Right lobe of liver (tissue), 6 donors: ENCODE measurements around the gene RHOT2. TPM values are rescaled to one million over a fixed set of nuclear protein-coding genes. Genes with fewer than 3 reads are reported as not detected.

Experiments
- ATAC-seq, 4 donors: fragments of 200-7000 bp; cut with Tn5 transposase; one replicate each; pipeline ENCODE4 v1.9.1; 2020; ENCODE audit warnings: mild to moderate bottlenecking in 4 of 4, moderate library complexity in 4 of 4
- DNase-seq, 3 donors: peaks; one replicate each; pipeline ENCODE4 v3.0.0-alpha.2; 2020
- H3K27ac ChIP-seq, 3 donors: fragments of 200-600 bp; one replicate each; pipeline ENCODE4 v1.8.0; 2022
- H3K27me3 ChIP-seq, 2 donors: fragments of 200-600 bp; one replicate each; pipeline ENCODE4 v1.8.0; 2022
- H3K36me3 ChIP-seq, 4 donors: fragments of 200-600 bp; sonication (generic) in 1 of 4; one replicate each; pipeline versions ENCODE4 v1.5.1 to v1.8.0; 2017 to 2022; ENCODE audit warnings: control low read depth in 1 of 4
- H3K4me1 ChIP-seq, 4 donors: fragments of 200-600 bp; sonication (generic) in 1 of 4; one replicate each; pipeline versions ENCODE4 v1.5.1 to v1.8.0; 2017 to 2022; ENCODE audit warnings: control low read depth in 1 of 4
- H3K4me3 ChIP-seq, 3 donors: fragments of 200-600 bp; one replicate each; pipeline ENCODE4 v1.8.0; 2022
- H3K9me3 ChIP-seq, 4 donors: fragments of 200-600 bp; sonication (generic) in 1 of 4; one replicate each; pipeline versions ENCODE4 v1.5.1 to v1.8.0; 2017 to 2022; ENCODE audit warnings: control low read depth in 1 of 4
- CTCF ChIP-seq, 4 donors: fragments of 200-600 bp in 3 of 4; fragments of 450-650 bp in 1 of 4; IDR thresholded peaks; one replicate each; pipeline versions ENCODE4 v1.5.1 to v1.8.0; 2016 to 2022; ENCODE audit warnings: antibody characterized with exemption in 4 of 4, mild to moderate bottlenecking in 2 of 4
- POLR2A ChIP-seq: fragments of 450-650 bp; IDR thresholded peaks from one replicate; pipeline ENCODE4 v1.6.1; 2017; ENCODE audit warnings: antibody characterized with exemption, mild to moderate bottlenecking
- WGBS: methylation state at CpG from one replicate; pipeline ENCODE4 v1.1.6; 2018; ENCODE audit warnings: low coverage, low lambda C conversion rate; ENCODE audit not compliant: insufficient coverage; ENCODE audit errors: missing lambda C conversion rate; 5-methylcytosine and 5-hydroxymethylcytosine counted together
- intact Hi-C, 2 donors: fragments of 100-400 bp; cut with DNase I; formaldehyde crosslinking; loops; one replicate each; pipeline versions ENCODE4 v1.11.2 to v1.14.1; 2022
- total RNA-seq, 6 experiments: library from RNA; depleted of rRNA in 2 of 6; stranded (reverse); fragments of >200 nt in 2 of 6; fragmentation: NEBNext Ultra II Directional in 3 of 6; extraction: Animal tissue kit (Norgen Biotek cat#: 25700) in 3 of 6; gene quantifications; one replicate each; pipeline versions ENCODE4 v1.1.0 to v1.2.4, GENCODE V29; 2016 to 2023
- donor health status: DM: no; HTN: yes; CAD: no.
- donor health status: DM: no; HTN: no; CAD: no.
- donor health status: DM: no; HTN: no; CAD: no.
- donor health status: DM: no; HTN: yes; CAD: no.
- donor health status: DM: no; HTN: yes; CAD: no.

RHOT2 gene
- total RNA-seq, 6 experiments from 2014 or later: 28.5 to 44.8 (median 40.3) TPM

GRCh38 chr16:722835-723633, 55.1 kb downstream of the RHOT2 start:
- Histone ChIP-seq H3K4me1 (peaks cover 0 to 22% (median 3%) of the 10 kb centered on the region in 4 donors), H3K27me3 (no peaks in the 10 kb centered on the region), H3K4me3 (no peak overlapping the region), H3K9me3 (no peaks in the 10 kb centered on the region), H3K27ac (no peak overlapping the region), H3K36me3 (no peaks in the 10 kb centered on the region)
- ATAC-seq (no peak), DNase-seq (no peak)
- 80% methylated on average over 3 of the region's 24 CpGs for WGBS
- no peak for TF ChIP-seq POLR2A
- intact Hi-C loops: no loop called here

GRCh38 chr16:723695-724094, 55.8 kb downstream of the RHOT2 start:
- ATAC-seq: no peak
- 82% methylated on average over 3 of the region's 9 CpGs for WGBS

More at GRCh38 chr16:723695-724094, 55.8 kb downstream of the RHOT2 start:
- no peak for DNase-seq
- intact Hi-C loops: no loop called here
- Histone ChIP-seq H3K4me3 (no peak overlapping the region), H3K36me3 (no peaks in the 10 kb centered on the region), H3K4me1 (peaks cover 0 to 28% (median 3%) of the 10 kb centered on the region in 4 donors), H3K27me3 (no peaks in the 10 kb centered on the region), H3K9me3 (no peaks in the 10 kb centered on the region), H3K27ac (no peak overlapping the region)
- TF ChIP-seq CTCF (IDR thresholded peaks at IDR 0.05) (no peak), POLR2A (no peak)

Other genes with a start within 250 kb of the RHOT2 start
- 10 to 100 TPM; 19.5 to 38.3 (median 25.5) TPM for gene RAB11FIP3, start 242.5 kb upstream of the RHOT2 start, total RNA-seq
- gene CAPN15, start 140.4 kb upstream of the RHOT2 start, total RNA-seq: 10 to 100 TPM; 17.3 to 34.3 (median 23.3) TPM
- gene PRR35, start 107.7 kb upstream of the RHOT2 start, total RNA-seq: not detected
- under 1 TPM in 5 of 6 experiments, not detected in 1; 0.12 to 0.33 (median 0.28) TPM for gene NHLRC4, start 101.1 kb upstream of the RHOT2 start, total RNA-seq
- gene PIGQ, start 98.2 kb upstream of the RHOT2 start, total RNA-seq: 10 to 100 TPM; 19.5 to 32.0 (median 27.8) TPM
- gene RAB40C, start 78.1 kb upstream of the RHOT2 start, total RNA-seq: 10 to 100 TPM in 5 of 6 experiments, 1 to 10 TPM in 1; 10.0 to 14.1 (median 12.0) TPM
- gene WFIKKN1, start 37.1 kb upstream of the RHOT2 start, total RNA-seq: under 1 TPM; 0.43 to 0.70 (median 0.56) TPM
- 100 to 1,000 TPM in 1 of 6 experiments, 10 to 100 TPM in 5; 22.7 to 126 (median 32.6) TPM for gene METTL26, start 31.8 kb upstream of the RHOT2 start, total RNA-seq
- 100 to 1,000 TPM in 2 of 6 experiments, 10 to 100 TPM in 4; 48.8 to 130 (median 76.7) TPM for gene MCRIP2, start 26.3 kb upstream of the RHOT2 start, total RNA-seq
- 10 to 100 TPM in 4 of 6 experiments, 1 to 10 TPM in 2; 7.2 to 18.1 (median 11.8) TPM for gene WDR90, start 18.8 kb upstream of the RHOT2 start, total RNA-seq
- 1 to 10 TPM in 1 of 6 experiments, under 1 TPM in 5; 0.37 to 1.1 (median 0.60) TPM for gene RHBDL1, start 7.5 kb downstream of the RHOT2 start, total RNA-seq
- 10 to 100 TPM; 37.3 to 69.6 (median 54.3) TPM for gene STUB1, start 12.3 kb downstream of the RHOT2 start, total RNA-seq
- 10 to 100 TPM; 26.9 to 68.1 (median 36.9) TPM for gene JMJD8, start 16.2 kb downstream of the RHOT2 start, total RNA-seq
- 10 to 100 TPM in 1 of 6 experiments, 1 to 10 TPM in 5; 5.5 to 11.7 (median 9.7) TPM for gene WDR24, start 22.3 kb downstream of the RHOT2 start, total RNA-seq
- gene FBXL16, start 37.7 kb downstream of the RHOT2 start, total RNA-seq: 1 to 10 TPM in 2 of 6 experiments, under 1 TPM in 1, not detected in 3; 0.05 to 2.3 (median 1.7) TPM
- 10 to 100 TPM; 14.0 to 43.7 (median 26.2) TPM for gene METRN, start 47.0 kb downstream of the RHOT2 start, total RNA-seq
- 10 to 100 TPM; 19.7 to 56.0 (median 28.2) TPM for gene ANTKMT, start 53.0 kb downstream of the RHOT2 start, total RNA-seq
- under 1 TPM in 1 of 6 experiments, not detected in 5; 0.31 TPM for gene CCDC78, start 58.3 kb downstream of the RHOT2 start, total RNA-seq
- gene HAGHL, start 59.0 kb downstream of the RHOT2 start, total RNA-seq: 1 to 10 TPM in 4 of 6 experiments, under 1 TPM in 2; 0.83 to 2.5 (median 1.3) TPM
- 10 to 100 TPM; 11.9 to 26.1 (median 17.3) TPM for gene CIAO3, start 72.9 kb downstream of the RHOT2 start, total RNA-seq
- under 1 TPM in 1 of 6 experiments, not detected in 5; 0.25 TPM for gene MSLN, start 92.6 kb downstream of the RHOT2 start, total RNA-seq
- gene RPUSD1, start 120.2 kb downstream of the RHOT2 start, total RNA-seq: 10 to 100 TPM in 2 of 6 experiments, 1 to 10 TPM in 4; 5.1 to 16.2 (median 6.6) TPM
- 1 to 10 TPM; 2.9 to 7.8 (median 4.6) TPM for gene CHTF18, start 120.5 kb downstream of the RHOT2 start, total RNA-seq
- not detected for gene GNG13, start 132.6 kb downstream of the RHOT2 start, total RNA-seq